ENCODE measurements around the gene TAS2R38.
A peak's percentile ranks its signal among the peaks of the same experiment; 100 is the strongest.

Gene TAS2R38

DNA sequence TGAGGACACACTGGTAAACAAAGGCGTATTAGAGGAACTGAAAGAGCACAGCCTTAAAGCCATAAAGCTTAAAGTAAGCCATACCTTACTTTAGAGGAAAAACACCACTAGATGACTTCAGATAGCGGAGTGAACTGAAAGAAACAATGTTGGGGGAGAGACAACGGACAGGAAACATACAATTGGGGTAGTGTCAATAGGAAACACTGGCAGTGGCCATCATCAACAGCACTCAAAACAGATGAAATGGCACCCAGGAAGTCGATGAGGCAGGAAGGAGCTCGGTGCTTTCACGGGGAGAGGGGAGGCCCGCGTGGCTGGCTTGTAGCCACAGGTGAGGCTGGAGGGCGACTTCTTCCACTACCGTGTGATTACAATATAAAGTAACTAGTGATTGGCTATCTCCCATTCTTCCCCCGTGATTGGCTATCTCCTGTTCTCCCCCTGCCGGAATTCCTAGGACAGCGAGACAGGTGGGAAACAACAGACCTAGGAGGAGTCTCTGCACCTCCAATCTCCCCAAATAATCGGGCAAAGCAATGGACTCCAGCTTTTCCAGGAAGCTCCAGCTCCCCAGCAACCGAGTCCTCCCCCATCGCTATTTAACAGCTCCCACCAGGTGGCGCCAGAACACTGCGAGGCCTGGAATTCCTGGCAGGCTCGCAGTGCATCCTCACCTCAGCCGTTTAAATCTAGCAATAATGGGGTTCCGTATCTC lies 2.4 kb upstream of the TAS2R38 start:
- peak; percentile 56 for DNase-seq

DNA sequence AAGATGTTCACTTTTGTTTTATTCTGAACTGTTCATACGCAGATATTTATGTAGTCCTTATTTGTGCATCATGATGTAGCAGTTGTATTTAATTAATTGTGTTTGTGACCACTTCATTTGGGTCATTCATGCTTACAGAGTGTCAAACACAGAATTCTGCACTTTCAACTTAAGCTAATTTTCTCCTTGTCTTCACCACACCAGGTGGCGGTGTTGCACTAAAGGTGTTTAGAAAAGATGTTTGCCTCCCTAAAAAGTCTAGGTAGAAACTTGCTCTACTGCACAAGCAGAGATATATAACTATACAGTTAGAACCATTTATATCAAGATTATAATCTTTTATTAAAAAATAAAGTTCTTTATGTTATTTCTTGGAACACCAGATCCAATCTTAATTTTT lies 1.3 kb upstream of the TAS2R38 start:
- peak; percentile 18 for DNase-seq

DNA sequence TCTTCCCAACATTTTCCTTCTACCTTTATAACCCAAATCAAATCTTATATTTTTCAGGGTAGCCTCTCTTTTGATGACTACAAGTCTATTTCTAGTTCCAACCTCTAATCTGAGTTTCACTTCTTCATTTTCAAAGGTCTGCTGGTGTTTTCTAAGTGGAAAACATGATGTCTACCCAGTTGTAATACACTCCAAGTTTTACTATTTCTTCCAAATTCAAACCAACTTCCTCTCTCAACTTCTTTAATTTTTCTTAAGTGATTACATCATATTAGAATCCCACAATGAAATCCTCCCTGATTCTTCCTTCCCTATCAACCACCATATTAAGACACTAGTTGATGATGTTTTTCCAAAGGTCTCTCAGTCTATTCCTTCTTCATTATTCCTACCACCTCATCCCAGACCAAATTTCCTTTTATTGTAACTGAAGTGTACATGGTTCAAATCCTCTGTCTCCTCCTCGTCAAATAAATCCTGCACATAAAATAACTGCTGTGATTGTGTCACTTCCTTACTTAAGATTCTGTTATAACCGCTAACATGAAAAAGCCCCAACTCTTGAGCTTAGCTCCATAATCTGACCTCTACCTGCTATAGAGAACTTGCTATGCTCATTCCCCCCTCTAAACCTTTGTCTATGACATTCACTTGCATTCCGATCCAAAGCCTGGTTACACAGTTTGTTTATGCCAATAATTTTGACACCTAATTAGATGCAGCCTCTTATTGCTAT lies 12.7 kb downstream of the TAS2R38 start:
- no peak for DNase-seq

DNA sequence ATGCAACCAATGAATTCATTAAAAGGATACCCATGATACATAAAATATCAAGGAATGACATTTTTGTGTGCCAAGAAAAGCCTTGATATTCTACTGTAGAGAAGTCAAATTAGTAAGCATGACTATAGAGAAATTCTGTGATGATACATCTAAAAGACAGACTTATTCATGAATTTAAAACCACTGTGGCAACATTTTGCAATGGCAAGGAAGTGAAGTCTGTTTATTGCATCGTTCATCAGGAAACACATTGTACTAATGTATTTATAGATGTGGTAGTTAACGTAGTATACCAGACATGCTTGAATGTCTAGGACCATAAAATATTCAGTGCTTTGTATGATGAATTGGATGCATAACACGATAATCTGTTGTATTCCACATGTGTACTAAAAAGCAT lies 17.5 kb downstream of the TAS2R38 start:
- DNase-seq, result no peak

DNA sequence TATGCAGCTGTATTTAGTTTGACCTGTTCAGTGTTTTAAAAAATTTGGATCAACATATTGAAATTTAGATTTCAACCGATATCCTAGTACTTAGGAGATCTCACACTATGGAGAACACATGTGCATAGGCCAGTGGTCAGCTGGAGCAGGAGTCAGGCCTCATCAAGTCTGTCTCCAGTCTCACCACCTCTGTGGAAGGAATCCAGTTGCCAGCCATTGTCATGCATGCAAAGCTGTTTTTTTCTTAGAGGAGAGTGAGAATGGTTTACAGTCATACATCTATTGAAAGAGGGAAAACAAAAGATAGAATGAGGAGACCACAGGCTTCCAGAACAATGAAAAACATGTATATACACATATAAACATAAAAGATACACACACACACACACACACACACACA lies 19.2 kb downstream of the TAS2R38 start:
- DNase-seq, result no peak

DNA sequence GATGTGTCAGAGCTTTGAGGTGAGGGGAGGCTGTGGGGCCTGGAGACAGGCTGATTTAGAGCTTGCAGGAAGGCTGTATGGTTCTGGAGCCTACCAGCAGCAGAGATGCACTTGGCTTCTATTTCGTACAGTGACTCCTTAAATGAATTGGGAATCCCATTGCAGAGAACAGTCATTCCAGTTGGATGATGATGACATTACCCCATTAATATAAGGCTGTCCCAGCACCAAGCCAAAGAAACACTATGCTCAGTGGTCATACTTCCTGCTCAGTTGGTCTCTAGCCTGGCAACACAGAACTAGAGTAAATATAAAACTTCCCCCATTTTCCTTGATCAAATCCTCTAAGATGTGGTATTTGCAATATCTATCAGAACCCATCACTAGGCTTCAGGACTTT lies 21.1 kb downstream of the TAS2R38 start:
- no peak for DNase-seq

DNA sequence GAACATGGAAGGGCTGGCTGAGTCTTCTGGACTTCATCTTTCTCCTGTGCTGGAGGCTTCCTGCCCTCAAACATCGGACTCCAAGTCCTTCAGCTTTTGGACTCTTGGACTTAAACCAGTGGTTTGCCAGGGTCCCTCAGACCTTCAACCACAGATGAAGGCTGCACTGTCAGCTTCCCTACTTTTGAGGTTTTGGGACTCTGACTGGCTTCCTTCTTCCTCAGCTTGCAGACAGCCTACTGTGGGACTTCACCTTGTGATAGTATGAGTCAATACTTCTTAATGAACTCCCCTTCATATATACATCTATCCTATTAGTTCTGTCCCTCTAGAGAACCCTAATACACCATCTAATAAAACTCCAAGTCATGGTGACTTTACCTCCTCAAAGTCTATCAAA lies 22.8 kb downstream of the TAS2R38 start:
- DNase-seq, result no peak

DNA sequence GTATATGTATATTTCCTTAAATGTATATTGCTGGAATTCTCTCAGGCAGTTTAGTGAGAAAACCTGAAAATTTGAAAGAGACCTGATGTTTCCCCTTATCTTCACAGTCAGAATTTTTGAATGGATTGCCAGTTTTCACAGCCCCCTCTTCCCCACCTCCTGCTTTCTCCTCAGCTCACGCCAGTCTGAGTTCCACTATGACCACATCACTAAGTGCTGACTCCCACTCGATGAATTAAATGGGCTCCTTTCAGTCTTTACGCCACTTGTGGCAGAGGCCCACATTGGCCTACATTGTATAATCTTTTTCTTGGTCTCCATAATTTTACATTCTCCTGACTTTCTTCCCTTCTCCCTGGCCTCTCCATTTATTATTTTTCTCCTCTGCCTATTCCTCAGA lies 23.7 kb downstream of the TAS2R38 start:
- no peak for DNase-seq

DNA sequence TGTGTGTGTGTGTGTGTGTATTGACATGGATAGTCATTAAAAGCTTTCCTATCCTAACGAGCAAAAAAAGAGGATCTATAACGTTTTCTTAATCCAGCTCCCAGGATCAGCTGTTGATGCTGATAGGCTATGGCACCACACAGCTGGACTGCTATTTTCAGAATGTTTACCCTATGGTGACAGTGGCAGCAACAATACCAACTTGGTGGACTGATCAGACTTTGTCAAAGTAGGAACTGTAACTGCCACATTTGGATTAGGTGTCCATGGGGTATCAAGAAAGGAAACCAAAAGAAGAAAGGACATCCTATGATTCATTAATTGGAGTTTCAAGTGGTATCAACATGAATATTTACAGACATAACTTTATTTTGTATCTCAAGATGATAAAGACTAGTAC lies 24.1 kb downstream of the TAS2R38 start:
- no peak for DNase-seq

DNA sequence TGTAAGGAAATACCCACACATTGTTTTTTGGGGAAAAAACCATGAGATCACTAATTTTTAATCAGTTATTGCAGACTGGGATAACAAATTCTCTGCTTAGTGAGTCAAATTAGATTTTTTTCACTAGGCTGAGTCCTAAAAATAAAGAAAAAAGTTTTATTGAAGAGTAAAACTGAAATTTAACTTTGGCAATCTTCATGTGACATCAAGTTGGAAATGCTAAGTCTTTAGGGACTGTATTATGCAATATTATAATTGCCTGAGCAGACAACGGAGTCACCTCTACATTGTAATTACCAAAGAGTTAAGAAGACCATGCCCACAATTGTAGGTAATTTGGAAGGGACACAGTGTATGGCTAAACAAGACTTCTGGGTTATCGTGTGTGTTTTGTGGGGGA lies 24.6 kb downstream of the TAS2R38 start:
- DNase-seq, result no peak

DNA sequence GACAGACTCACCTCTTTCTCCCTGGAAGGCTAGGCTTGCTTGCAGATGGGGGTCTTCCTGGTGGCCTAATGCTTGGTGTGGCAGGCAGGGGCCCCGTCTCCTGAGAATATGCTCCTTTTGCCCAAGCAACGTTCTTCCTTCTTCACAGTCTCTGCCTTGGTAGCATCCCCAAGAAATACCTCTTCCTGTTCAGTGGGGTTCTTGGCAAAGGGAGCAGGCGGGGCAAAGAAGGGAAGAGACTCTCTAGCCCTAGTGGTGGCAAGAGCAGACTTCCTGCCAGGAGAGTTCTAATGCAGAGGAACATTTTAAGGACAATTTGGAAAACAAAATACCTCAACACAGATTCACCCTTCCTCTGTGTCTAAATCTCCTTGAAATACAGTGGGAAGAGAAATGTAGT lies 26.8 kb downstream of the TAS2R38 start, which contains the start of gene CLEC5A:
Gene CLEC5A, minus strand, starts transcription at position 179 of the 400 bp plus-strand sequence. CDS start 682 bp downstream, outside the sequence.
- DNase-seq, result no peak

DNA sequence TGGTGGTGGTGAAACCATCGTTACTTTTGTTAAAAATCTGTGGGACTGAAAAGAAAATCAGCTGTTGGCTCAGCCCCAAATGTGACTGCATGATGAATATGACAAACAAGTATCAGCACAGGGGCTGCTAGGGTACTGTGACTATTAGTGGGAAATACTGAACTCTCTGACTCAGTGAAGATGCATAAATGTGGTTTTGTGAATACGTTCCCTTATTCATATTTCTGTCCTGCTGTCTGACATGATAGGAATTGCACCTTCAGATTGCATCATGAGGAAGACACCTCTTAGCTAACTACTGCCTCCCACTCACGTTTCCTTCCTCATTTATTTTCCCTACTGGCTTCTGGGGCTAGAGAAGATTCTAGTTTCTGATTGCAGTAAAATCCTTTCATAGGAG lies 28.2 kb downstream of the TAS2R38 start:
- peak; percentile 17 for DNase-seq

DNA sequence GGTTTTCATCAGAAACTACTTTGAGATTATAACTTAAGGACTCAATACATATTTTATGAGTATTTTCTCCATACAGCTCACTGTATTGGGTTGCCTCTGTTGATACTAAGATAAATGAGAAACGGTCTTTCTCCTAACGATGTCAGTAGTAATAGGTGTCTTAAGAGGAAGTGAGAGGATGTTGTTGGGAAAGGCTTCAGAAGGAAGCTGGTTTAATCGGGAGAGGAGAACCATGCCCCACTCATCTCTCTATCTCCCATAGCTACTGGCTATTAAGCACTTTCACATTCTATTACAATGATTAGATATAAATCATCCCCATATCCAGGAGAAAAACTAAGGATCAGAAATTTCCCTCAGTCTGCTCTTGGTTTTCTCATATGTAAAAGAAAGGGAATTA lies 28.8 kb downstream of the TAS2R38 start:
- DNase-seq, result no peak

DNA sequence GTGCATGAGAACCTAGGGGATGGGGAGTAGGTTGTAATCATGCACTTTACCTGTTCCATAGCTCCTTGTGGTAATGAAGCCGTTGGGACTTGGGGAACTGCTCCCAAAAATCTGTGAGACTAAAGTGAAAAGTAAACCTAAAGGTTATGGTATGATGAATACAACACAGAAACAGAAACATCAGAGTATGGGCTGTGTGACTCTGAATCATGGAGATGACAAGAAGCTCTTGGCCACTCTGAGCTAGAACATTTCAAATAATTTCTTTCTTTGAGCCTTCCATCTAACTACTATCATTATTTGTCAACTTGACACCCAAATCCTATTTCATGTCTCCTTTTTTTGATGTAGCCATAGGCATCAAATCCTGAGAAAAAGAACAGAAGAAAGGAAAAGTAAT lies 29.7 kb downstream of the TAS2R38 start:
- no peak for DNase-seq

DNA sequence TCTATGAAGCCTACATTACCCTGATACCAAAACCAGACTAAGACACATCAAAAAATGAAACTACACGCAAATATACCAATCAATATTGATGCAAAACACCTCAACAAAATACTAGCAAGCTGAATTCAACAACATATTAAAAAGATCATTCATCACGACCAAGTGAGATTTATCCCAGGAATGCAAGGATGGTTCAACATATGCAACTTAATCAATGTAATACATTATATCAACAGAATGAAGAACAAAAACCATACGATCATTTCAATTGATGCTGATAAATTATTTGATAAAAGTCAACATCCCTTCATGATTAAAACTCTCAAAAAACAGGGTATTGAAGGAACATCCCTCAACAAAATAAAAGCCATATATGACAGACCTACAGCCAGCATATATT lies 32.5 kb downstream of the TAS2R38 start:
- no peak for DNase-seq

DNA sequence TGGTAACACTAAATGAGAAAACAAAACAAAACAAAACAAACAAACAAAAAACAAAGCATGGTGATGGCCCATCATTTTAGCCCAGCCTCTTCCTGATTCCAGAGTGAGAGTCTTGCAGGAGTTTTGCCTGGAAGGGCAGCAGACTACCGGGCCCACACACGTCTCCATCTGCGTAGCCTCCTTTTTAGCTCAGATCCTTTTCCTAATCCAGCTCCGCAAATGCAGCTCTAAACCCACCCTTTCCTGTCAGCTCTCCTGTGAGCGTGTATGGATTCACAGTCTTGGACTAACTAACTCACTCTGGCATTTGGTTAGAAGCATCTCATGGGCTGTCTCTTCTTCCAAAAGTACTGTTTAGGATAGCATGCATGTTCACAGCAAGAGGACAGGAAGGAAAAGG lies 43.4 kb downstream of the TAS2R38 start:
- no peak for DNase-seq

DNA sequence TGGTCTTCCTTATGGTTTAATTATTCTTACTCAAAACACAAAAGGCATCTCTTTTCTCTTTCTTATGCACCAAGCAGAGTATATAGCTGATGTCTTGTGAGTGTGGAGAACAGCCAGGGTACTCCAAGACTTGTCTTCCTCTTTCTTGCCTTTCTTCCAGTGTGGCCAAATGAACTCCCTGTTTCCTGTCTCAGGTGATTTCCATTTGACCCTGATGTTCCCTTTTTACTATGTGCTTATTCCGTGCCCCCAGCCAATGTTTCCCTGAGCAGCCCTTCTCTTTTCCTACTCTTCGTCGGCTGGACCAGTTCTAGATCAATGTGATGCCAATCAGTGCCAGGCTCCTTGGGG lies 44.8 kb downstream of the TAS2R38 start:
- no peak for DNase-seq

DNA sequence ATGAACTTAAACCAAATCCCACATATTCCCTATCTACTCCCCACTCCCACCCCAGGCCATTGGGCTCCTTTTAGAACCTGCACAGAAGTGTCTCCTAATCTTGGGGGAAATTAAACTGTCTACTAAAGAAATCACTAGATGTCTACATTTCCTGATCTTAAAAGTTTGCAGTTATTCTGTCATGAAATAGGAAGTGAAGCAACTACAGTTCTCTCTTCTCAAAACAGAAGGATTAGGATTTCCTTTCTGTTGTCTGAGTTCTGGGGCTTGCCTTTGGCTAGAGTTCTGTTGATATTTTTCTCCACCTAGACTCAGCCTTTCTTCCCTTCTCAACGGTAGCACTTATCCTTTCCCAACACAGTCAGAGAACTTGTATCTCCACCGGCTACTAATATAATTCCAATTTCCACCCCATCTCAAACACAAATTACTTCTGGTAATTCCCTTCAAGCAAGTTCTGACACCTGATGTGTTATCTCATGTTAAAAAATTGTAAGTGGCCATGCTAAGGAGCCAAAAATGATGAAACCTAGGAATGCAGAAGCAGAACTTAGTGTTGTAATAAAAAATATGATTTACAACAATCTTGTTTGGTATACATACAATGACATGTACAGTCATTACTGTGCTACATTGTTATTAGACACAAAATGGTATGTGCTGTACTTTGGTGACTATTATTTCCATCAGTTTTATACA lies 45.3 kb downstream of the TAS2R38 start:
- DNase-seq, result no peak

Data from CD4-positive, alpha-beta T cell treated with Interleukin-17A for 1 hour (primary cell).